Astrocyte (in vitro differentiated cells and primary cell): ENCODE measurements around the gene RNPC3. TPM values are rescaled to one million over a fixed set of nuclear protein-coding genes. Genes with fewer than 3 reads are reported as not detected.

Source experiments
- DNase-seq: peaks from one replicate; pipeline ENCODE4 v3.0.0-alpha.2; 2010; ENCODE audit warnings: low read depth
- FAIRE-seq: peaks from 2 replicates; lab custom pipeline; 2011; peaks lifted over from hg19 to GRCh38; lab: Jason Lieb, UNC
- H2AFZ ChIP-seq: 2 replicates; pipeline ENCODE4 v1.6.0; 2012; ENCODE audit warnings: low read depth, low read length, inconsistent platforms
- H3K27ac ChIP-seq: 2 replicates; pipeline ENCODE4 v1.5.1; 2011; ENCODE audit warnings: low read depth, low read length, inconsistent platforms
- H3K27me3 ChIP-seq: 2 replicates; pipeline ENCODE4 v1.6.0; 2011; ENCODE audit warnings: low read length, inconsistent platforms; ENCODE audit not compliant: insufficient read depth
- H3K36me3 ChIP-seq: 2 replicates; pipeline ENCODE4 v1.5.1; 2011; ENCODE audit warnings: low read length, inconsistent platforms; ENCODE audit not compliant: insufficient read depth
- H3K4me1 ChIP-seq: 2 replicates; pipeline ENCODE4 v1.5.1; 2011; ENCODE audit warnings: low read length, inconsistent platforms; ENCODE audit not compliant: insufficient read depth
- H3K4me2 ChIP-seq: 2 replicates; pipeline ENCODE4 v1.6.0; 2012; ENCODE audit warnings: low read length, inconsistent platforms
- H3K4me3 ChIP-seq: 2 replicates; pipeline ENCODE4 v1.5.1; 2011; ENCODE audit warnings: low read depth, mild to moderate bottlenecking, low read length, inconsistent platforms; ENCODE audit not compliant: insufficient read depth
- H3K79me2 ChIP-seq: 2 replicates; pipeline ENCODE4 v1.6.0; 2012; ENCODE audit warnings: mild to moderate bottlenecking, low read length, inconsistent platforms; ENCODE audit not compliant: insufficient read depth
- H3K9ac ChIP-seq: 2 replicates; pipeline ENCODE4 v1.6.0; 2012; ENCODE audit warnings: mild to moderate bottlenecking, low read length, inconsistent platforms
- H3K9me3 ChIP-seq: 2 replicates; pipeline ENCODE4 v1.5.1; 2012; ENCODE audit warnings: low read depth, mild to moderate bottlenecking, low read length, inconsistent platforms; ENCODE audit not compliant: insufficient read depth
- H4K20me1 ChIP-seq: 2 replicates; pipeline ENCODE4 v1.6.0; 2012; ENCODE audit warnings: low read length, inconsistent platforms; ENCODE audit not compliant: insufficient read depth
- H3K27ac Mint-ChIP-seq: one replicate; pipeline ENCODE4 v1.8.0; 2021; ENCODE audit warnings: mild to moderate bottlenecking, mixed read lengths; ENCODE audit not compliant: unreplicated experiment
- H3K27me3 Mint-ChIP-seq: one replicate; pipeline ENCODE4 v1.8.0; 2021; ENCODE audit warnings: low read depth, mixed read lengths; ENCODE audit not compliant: unreplicated experiment
- H3K36me3 Mint-ChIP-seq: one replicate; pipeline ENCODE4 v1.8.0; 2021; ENCODE audit warnings: low read depth, mixed read lengths; ENCODE audit not compliant: unreplicated experiment
- H3K4me1 Mint-ChIP-seq: one replicate; pipeline ENCODE4 v1.8.0; 2021; ENCODE audit warnings: low read depth, mixed read lengths; ENCODE audit not compliant: unreplicated experiment
- H3K4me3 Mint-ChIP-seq: one replicate; pipeline ENCODE4 v1.8.0; 2021; ENCODE audit warnings: mild to moderate bottlenecking, moderate library complexity, mixed read lengths; ENCODE audit not compliant: unreplicated experiment
- H3K9me3 Mint-ChIP-seq: one replicate; pipeline ENCODE4 v1.8.0; 2021; ENCODE audit warnings: mild to moderate bottlenecking, mixed read lengths; ENCODE audit not compliant: unreplicated experiment
- EZH2 ChIP-seq: IDR thresholded peaks from 2 replicates; pipeline ENCODE4 v1.6.1; 2012; ENCODE audit warnings: mild to moderate bottlenecking, low read length, inconsistent platforms; ENCODE audit not compliant: insufficient read depth
- total RNA-seq: library from RNA; stranded (reverse); gene quantifications from 2 replicates; pipeline ENCODE4 v1.2.1, GENCODE V29; 2021
- TF ChIP-seq, protein P1 (sequence below): IDR thresholded peaks from 2 replicates; pipeline ENCODE4 v1.5.1; 2011; ENCODE audit warnings: low read depth, mild to moderate bottlenecking, inconsistent platforms, low read length, moderate library complexity; ENCODE audit not compliant: insufficient read depth

Gene RNPC3
- total RNA-seq, 1 donor from 2014 or later: 12.7 TPM

DNA sequence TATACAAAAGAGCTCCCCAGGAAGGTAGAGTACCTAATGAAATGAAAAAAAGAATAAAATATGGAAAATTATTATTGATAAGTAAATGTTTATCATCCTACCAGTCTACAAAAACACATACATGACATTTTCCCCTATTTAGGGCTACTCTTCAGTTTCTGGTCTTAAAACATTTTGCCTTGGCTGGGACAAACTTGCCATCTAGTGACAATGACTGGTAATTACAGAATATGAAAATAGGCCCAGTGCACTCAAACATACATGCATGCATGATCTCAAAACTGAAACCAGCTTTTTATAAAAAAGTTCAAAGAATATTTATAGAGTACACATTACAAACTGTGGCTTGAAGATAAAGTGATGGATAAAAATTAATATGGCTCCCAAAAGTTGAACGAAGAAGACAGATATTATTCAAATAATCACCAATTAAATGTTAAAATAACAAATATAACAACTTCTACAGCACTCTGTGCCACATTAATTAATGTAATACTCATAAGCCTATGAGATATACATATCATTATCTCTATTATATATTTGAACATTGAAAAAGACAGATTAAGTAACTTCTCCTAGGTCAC lies 10.5 kb upstream of the RNPC3 start:
- peak; percentile 71 for FAIRE-seq

DNA sequence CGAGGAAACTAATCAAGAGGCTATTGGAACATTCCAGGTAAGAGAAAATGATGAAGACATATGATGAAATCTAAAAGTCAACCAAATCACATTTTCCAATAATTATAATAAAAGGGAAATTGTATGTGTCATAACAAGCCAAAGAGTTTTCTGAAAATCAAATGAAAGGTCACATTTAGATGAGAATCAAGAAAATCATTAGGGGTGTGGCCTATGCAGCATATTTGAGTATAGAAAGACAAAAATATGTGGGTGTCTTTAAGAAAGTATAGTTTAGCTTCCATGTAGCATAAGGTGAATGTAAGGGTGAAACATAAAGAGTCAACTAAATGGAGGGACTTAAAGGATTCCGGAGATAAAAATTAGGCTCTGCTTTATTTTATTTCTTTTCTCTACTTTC lies 9.2 kb upstream of the RNPC3 start:
- no peaks in the 10 kb centered on the region for H3K27me3 ChIP-seq
- H3K79me2 ChIP-seq: no peaks in the 10 kb centered on the region
- no peaks in the 10 kb centered on the region for H3K9me3 ChIP-seq
- H2AFZ ChIP-seq: no peak overlapping the region
- Mint-ChIP-seq H3K4me1 (peaks cover 8% of the 10 kb centered on the region), H3K36me3 (peaks cover 9% of the 10 kb centered on the region), H3K27me3 (no peaks in the 10 kb centered on the region), H3K4me3 (no peak overlapping the region), H3K9me3 (peaks cover 11% of the 10 kb centered on the region), H3K27ac (no peak overlapping the region)
- H3K4me3 ChIP-seq: no peak overlapping the region
- H3K36me3 ChIP-seq: no peaks in the 10 kb centered on the region
- TF ChIP-seq, protein P1, sequence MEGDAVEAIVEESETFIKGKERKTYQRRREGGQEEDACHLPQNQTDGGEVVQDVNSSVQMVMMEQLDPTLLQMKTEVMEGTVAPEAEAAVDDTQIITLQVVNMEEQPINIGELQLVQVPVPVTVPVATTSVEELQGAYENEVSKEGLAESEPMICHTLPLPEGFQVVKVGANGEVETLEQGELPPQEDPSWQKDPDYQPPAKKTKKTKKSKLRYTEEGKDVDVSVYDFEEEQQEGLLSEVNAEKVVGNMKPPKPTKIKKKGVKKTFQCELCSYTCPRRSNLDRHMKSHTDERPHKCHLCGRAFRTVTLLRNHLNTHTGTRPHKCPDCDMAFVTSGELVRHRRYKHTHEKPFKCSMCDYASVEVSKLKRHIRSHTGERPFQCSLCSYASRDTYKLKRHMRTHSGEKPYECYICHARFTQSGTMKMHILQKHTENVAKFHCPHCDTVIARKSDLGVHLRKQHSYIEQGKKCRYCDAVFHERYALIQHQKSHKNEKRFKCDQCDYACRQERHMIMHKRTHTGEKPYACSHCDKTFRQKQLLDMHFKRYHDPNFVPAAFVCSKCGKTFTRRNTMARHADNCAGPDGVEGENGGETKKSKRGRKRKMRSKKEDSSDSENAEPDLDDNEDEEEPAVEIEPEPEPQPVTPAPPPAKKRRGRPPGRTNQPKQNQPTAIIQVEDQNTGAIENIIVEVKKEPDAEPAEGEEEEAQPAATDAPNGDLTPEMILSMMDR: no peak
- no peak for TF ChIP-seq EZH2
- peak overlapping the region; percentile 37 for H3K27ac ChIP-seq
- no peak for DNase-seq
- peak overlapping the region; percentile 16 for H3K9ac ChIP-seq
- H3K4me2 ChIP-seq: peak overlapping the region; percentile 47
- FAIRE-seq: no peak
- peaks cover 20% of the 10 kb centered on the region for H3K4me1 ChIP-seq
- H4K20me1 ChIP-seq: no peaks in the 10 kb centered on the region

More for the DNA sequence above, 10.5 kb upstream of the RNPC3 start:
- no peaks in the 10 kb centered on the region for H3K27me3 Mint-ChIP-seq
- TF ChIP-seq, protein P1: peak; percentile 83
- no peak for TF ChIP-seq EZH2
- peaks cover 20% of the 10 kb centered on the region for H3K4me1 ChIP-seq
- no peaks in the 10 kb centered on the region for H3K27me3 ChIP-seq
- H3K36me3 Mint-ChIP-seq: peaks cover 13% of the 10 kb centered on the region
- H3K4me1 Mint-ChIP-seq: peaks cover 8% of the 10 kb centered on the region
- H3K9me3 Mint-ChIP-seq: peaks cover 17% of the 10 kb centered on the region
- no peak overlapping the region for H3K4me3 ChIP-seq
- no peaks in the 10 kb centered on the region for H3K9me3 ChIP-seq
- no peak overlapping the region for H3K27ac Mint-ChIP-seq
- no peaks in the 10 kb centered on the region for H3K36me3 ChIP-seq
- DNase-seq: peak; percentile 20
- no peak overlapping the region for H3K4me2 ChIP-seq
- H2AFZ ChIP-seq: no peak overlapping the region
- H3K79me2 ChIP-seq: no peaks in the 10 kb centered on the region
- no peak overlapping the region for H3K9ac ChIP-seq
- H4K20me1 ChIP-seq: no peaks in the 10 kb centered on the region
- no peak overlapping the region for H3K4me3 Mint-ChIP-seq
- no peak overlapping the region for H3K27ac ChIP-seq

DNA sequence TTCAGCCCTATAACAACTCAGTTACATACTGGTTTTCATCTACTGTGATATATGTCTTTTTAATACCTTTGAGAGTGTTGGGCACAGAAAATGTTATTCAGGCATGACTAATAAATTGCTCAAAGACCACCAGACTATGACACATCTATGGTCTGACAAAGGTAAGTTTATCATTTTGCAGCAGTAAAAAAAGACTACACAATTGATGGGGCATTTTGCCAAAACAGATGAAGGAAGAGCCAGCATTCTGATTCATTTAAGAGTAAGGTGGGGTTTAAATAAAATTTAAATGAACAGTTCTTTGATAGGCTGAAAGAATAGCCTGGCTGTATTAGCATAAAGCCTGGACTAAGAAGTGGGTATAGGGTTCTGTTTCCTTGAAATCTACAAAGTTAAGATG lies 8.8 kb upstream of the RNPC3 start:
- no peak overlapping the region for H3K4me3 ChIP-seq
- peaks cover 9% of the 10 kb centered on the region for H3K36me3 Mint-ChIP-seq
- DNase-seq (peak; percentile 80), FAIRE-seq (peak; percentile 74)
- peaks cover 6% of the 10 kb centered on the region for H3K9me3 Mint-ChIP-seq
- no peaks in the 10 kb centered on the region for H3K27me3 Mint-ChIP-seq
- no peaks in the 10 kb centered on the region for H3K36me3 ChIP-seq
- no peak overlapping the region for H3K27ac Mint-ChIP-seq
- no peak overlapping the region for H2AFZ ChIP-seq
- peaks cover 20% of the 10 kb centered on the region for H3K4me1 ChIP-seq
- H3K9me3 ChIP-seq: no peaks in the 10 kb centered on the region
- H3K27me3 ChIP-seq: no peaks in the 10 kb centered on the region
- peak overlapping the region; percentile 7 for H3K9ac ChIP-seq
- H3K4me2 ChIP-seq: peak overlapping the region; percentile 47
- H3K4me3 Mint-ChIP-seq: no peak overlapping the region
- H3K27ac ChIP-seq: peak overlapping the region; percentile 37
- no peaks in the 10 kb centered on the region for H3K79me2 ChIP-seq
- no peaks in the 10 kb centered on the region for H4K20me1 ChIP-seq
- TF ChIP-seq EZH2: no peak
- TF ChIP-seq, protein P1: no peak
- H3K4me1 Mint-ChIP-seq: peaks cover 8% of the 10 kb centered on the region
